GM21447 (cell line): ENCODE data around the gene NRXN3.

Experiments used
- ATAC-seq: cut with Tn5 transposase; IDR thresholded peaks from one replicate; pipeline ENCODE4 v1.9.1; 2021; ENCODE audit not compliant: unreplicated experiment

Gene NRXN3

GRCh38 chr14:79180656-79181055 is 1010.5 kb downstream of the NRXN3 start:
- ATAC-seq, result no peak

GRCh38 chr14:79186523-79186922 is 1016.4 kb downstream of the NRXN3 start:
- ATAC-seq, result no peak

GRCh38 chr14:79193689-79194477 is 1023.7 kb downstream of the NRXN3 start:
- no peak for ATAC-seq

- ATAC-seq, result no peak
Observed at GRCh38 chr14:79196216-79196615, 1026.0 kb downstream of the NRXN3 start.

GRCh38 chr14:79197516-79197915 is 1027.3 kb downstream of the NRXN3 start:
- ATAC-seq, result no peak

GRCh38 chr14:79199217-79199616 is 1029.0 kb downstream of the NRXN3 start:
- no peak for ATAC-seq

- ATAC-seq, result no peak
Observed at GRCh38 chr14:79201564-79202207, 1031.5 kb downstream of the NRXN3 start.

GRCh38 chr14:79204591-79204990 is 1034.4 kb downstream of the NRXN3 start:
- no peak for ATAC-seq

- no peak for ATAC-seq
Observed at GRCh38 chr14:79209418-79209817, 1039.2 kb downstream of the NRXN3 start.

- no peak for ATAC-seq
Observed at GRCh38 chr14:79225815-79226214, 1055.6 kb downstream of the NRXN3 start.

GRCh38 chr14:79229383-79229909 is 1059.3 kb downstream of the NRXN3 start:
- ATAC-seq, result no peak

GRCh38 chr14:79242666-79243065 is 1072.5 kb downstream of the NRXN3 start:
- ATAC-seq, result no peak

- no peak for ATAC-seq
Observed at GRCh38 chr14:79246173-79246572, 1076.0 kb downstream of the NRXN3 start.

GRCh38 chr14:79248126-79248525 is 1078.0 kb downstream of the NRXN3 start:
- no peak for ATAC-seq

- ATAC-seq, result no peak
Observed at GRCh38 chr14:79248771-79249170, 1078.6 kb downstream of the NRXN3 start.

- ATAC-seq, result no peak
Observed at GRCh38 chr14:79251278-79251677, 1081.1 kb downstream of the NRXN3 start.

- no peak for ATAC-seq
Observed at GRCh38 chr14:79253576-79253975, 1083.4 kb downstream of the NRXN3 start.

- ATAC-seq, result no peak
Observed at GRCh38 chr14:79254069-79254775, 1084.0 kb downstream of the NRXN3 start.

- ATAC-seq, result no peak
Observed at GRCh38 chr14:79256380-79256779, 1086.2 kb downstream of the NRXN3 start.

- ATAC-seq, result no peak
Observed at GRCh38 chr14:79260406-79260805, 1090.2 kb downstream of the NRXN3 start.

- no peak for ATAC-seq
Observed at GRCh38 chr14:79265366-79265946, 1095.3 kb downstream of the NRXN3 start.
